ENCODE measurements around the gene POLR1E. TPM values are rescaled to one million over a fixed set of nuclear protein-coding genes. Genes with fewer than 3 reads are reported as not detected.
"Not testable (repeated sequence)": the region's sequence is repeated elsewhere in the genome, so short reads cannot be mapped to it uniquely, and the experiment has no call there.

Gene POLR1E
- total RNA-seq, 4 donors from 2014 or later: 4.0 to 15.7 (median 9.0) TPM

DNA sequence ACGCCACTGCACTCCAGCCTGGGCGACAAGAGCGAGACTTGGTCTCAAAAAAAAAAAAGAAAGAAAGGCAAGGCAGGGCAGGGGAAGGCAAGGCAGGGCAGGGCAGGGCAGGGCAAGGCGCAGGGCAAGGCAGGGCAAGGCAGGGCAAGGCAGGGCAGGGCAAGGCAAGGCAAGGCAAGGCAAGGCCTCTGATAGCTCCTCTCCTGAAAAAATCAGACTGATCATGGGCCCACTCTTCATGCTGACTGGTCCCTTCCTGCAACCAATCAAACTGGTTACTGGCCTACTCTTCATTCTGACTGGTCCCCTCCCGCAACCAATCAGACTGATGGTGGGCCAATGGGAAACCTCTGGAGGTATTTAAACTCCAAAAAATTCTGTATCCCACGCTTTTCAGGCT, 17.1 kb upstream of the POLR1E start:
- Histone ChIP-seq H3K36me3 (no peaks in the 10 kb centered on the region), H3K27ac (no peak overlapping the region), H3K9me3 (no peaks in the 10 kb centered on the region), H3K4me3 (no peak overlapping the region), H3K4me1 (peaks cover 8 to 26% (median 18%) of the 10 kb centered on the region in 4 donors), H3K27me3 (no peaks in the 10 kb centered on the region)
- intact Hi-C loops (cut with DNase I; ENCODE audit: low total_unique reads): no loop called here
- no peak for DNase-seq
- in situ Hi-C loops (cut with MboI; ENCODE audit: low pct_ligation_motif_present in 1 of 4, low pct_unique_long_range_greater_than_20kb in 1 of 4, low sequenced_read_pairs in 3 of 4): loop anchor here in 2 of 4 donors (10.0 to 25.0 kb wide), 3 partner anchors 126 to 594 kb away; partner anchors contain the start of genes EXOSC3 (in 1 of the 2), SHB (in 1 of the 2) and TOMM5 (in 1 of the 2)
- 93 to 94% methylated on average over 3 to 5 of the region's 6 CpGs for WGBS, 2 donors (ENCODE audit: low coverage in 1 of 2)
- TF ChIP-seq EP300 (IDR thresholded peaks at IDR 0.05; ENCODE audit: low read depth): no peak
- TF ChIP-seq POLR2A (IDR thresholded peaks at IDR 0.05): no peak
- TF ChIP-seq POLR2AphosphoS5 (IDR thresholded peaks at IDR 0.05): no peak
- no peak for TF ChIP-seq CTCF (IDR thresholded peaks at IDR 0.05)

DNA sequence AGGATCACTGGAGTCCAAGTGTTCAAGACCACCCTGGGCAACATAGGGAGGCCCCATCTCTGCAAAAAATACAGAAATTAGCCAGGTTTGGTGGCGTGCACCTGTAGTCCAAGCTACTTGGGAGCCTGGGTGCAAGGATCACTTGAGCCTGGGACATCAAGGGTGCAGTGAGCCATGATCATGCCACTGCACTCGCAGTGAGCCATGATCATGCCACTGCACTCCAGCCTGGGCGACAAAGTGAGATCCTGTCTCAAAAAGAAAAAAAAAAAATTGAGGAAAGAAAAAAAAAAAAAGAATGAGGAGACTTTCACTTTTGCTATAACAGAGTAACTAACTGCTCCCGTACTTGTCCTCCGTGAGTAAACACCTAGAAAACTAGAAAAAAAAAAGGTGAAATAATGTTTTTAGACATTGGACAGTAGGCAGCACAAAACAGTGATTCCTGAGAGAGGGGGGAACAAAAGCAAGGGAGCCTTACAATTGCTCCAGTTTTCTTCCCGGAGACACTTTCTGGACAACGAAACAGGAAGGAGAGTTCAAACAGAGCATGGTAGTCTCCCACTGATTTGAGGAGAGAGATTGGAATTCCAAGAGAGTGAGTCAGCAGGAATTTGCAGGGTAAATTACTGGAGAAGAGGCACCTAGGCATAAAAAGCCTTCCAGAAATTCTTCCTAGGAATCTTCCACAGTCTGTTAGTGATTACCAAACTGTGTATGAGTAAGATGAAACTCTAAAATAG, 13.6 kb upstream of the POLR1E start:
- no peak for TF ChIP-seq POLR2A (IDR thresholded peaks at IDR 0.05)
- Histone ChIP-seq H3K4me1 (peaks cover 0 to 12% (median 2%) of the 10 kb centered on the region in 4 donors), H3K27ac (peak overlapping the region; percentile 66 to 79 (median 72)), H3K36me3 (no peaks in the 10 kb centered on the region), H3K27me3 (no peaks in the 10 kb centered on the region), H3K9me3 (peaks cover 7% of the 10 kb centered on the region in 2 donors), H3K4me3 (peak overlapping the region in 3 of 4 donors; percentile 13 to 47 (median 23))
- in situ Hi-C loops (cut with MboI; ENCODE audit: low pct_ligation_motif_present in 1 of 4, low pct_unique_long_range_greater_than_20kb in 1 of 4, low sequenced_read_pairs in 3 of 4): loop anchor here in 1 of 4 donors (25.0 kb wide), 2 partner anchors 315 to 590 kb away; partner anchors contain the start of genes EXOSC3 and SHB
- 6 to 16% methylated on average over 5 to 7 of the region's 7 CpGs for WGBS, 2 donors (ENCODE audit: low coverage in 1 of 2)
- DNase-seq: no peak
- intact Hi-C loops (cut with DNase I; ENCODE audit: low total_unique reads): no loop called here

DNA sequence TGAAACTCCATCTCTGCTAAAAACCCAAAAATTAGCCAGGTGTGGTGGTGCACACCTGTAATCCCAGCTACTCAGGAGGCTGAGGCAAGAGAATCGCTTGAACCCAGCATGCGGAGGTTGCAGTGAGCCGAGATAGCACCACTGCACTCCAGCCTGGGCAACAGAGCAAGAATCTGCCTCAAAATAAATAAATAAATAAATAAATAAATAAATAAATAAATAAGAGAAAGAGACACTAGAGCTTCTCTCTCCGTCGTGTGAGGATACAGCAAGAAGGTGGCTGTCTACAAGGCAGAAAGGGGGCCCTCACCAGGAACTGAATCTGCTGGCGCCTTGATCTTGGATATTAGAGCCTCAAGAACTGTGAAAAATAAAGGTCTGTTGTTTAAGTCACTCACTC, 11.8 kb upstream of the POLR1E start:
- peaks cover 0 to 12% (median 2%) of the 10 kb centered on the region in 4 donors for H3K4me1 ChIP-seq
- H3K36me3 ChIP-seq; H3K27ac ChIP-seq; H3K9me3 ChIP-seq; DNase-seq; H3K27me3 ChIP-seq; H3K4me3 ChIP-seq; intact Hi-C loops (cut with DNase I; ENCODE audit: low total_unique reads): not testable (repeated sequence)
- in situ Hi-C loops (cut with MboI; ENCODE audit: low pct_ligation_motif_present in 1 of 4, low pct_unique_long_range_greater_than_20kb in 1 of 4, low sequenced_read_pairs in 3 of 4): loop anchor here in 1 of 4 donors (25.0 kb wide), 2 partner anchors 313 to 588 kb away; partner anchors contain the start of genes EXOSC3 and SHB
- 33 to 63% methylated on average over 3 to 6 of the region's 6 CpGs for WGBS, 2 donors (ENCODE audit: low coverage in 1 of 2)

- peaks cover 0 to 12% (median 2%) of the 10 kb centered on the region in 4 donors for H3K4me1 ChIP-seq
- intact Hi-C loops (cut with DNase I; ENCODE audit: low total_unique reads): no loop called here
- in situ Hi-C loops (cut with MboI; ENCODE audit: low pct_ligation_motif_present in 1 of 4, low pct_unique_long_range_greater_than_20kb in 1 of 4, low sequenced_read_pairs in 3 of 4): loop anchor here in 1 of 4 donors (25.0 kb wide), 2 partner anchors 313 to 588 kb away; partner anchors contain the start of genes EXOSC3 and SHB
These were observed 11.3 kb upstream of the POLR1E start for GRCh38 chr9:37474438-37474837.

More at GRCh38 chr9:37474438-37474837, 11.3 kb upstream of the POLR1E start:
- Histone ChIP-seq H3K9me3 (peaks cover 7% of the 10 kb centered on the region in 2 donors), H3K36me3 (no peaks in the 10 kb centered on the region), H3K27ac (no peak overlapping the region), H3K27me3 (no peaks in the 10 kb centered on the region), H3K4me3 (no peak overlapping the region)
- no peak for DNase-seq
- WGBS, 2 donors (ENCODE audit: low coverage in 1 of 2): 92 to 96% methylated on average over 3 of the region's 3 CpGs
- TF ChIP-seq POLR2AphosphoS5 (IDR thresholded peaks at IDR 0.05) (no peak), EP300 (IDR thresholded peaks at IDR 0.05; ENCODE audit: low read depth) (no peak), POLR2A (IDR thresholded peaks at IDR 0.05) (no peak), CTCF (IDR thresholded peaks at IDR 0.05) (no peak)
